NB4 (cell line): ENCODE data around the gene DYNC1H1.

Experiments used
- DNase-seq: peaks from one replicate; pipeline ENCODE4 v3.0.0; 2010; ENCODE audit warnings: low read depth
- H3K4me3 ChIP-seq: one replicate; pipeline ENCODE4 v1.5.1; 2011; ENCODE audit warnings: mild to moderate bottlenecking, low read depth, low read length, moderate library complexity
- CTCF ChIP-seq: IDR thresholded peaks from one replicate; pipeline ENCODE4 v1.5.1; 2012; ENCODE audit warnings: low read depth, low read length
- MYC ChIP-seq: IDR thresholded peaks from 2 replicates; pipeline ENCODE4 v1.6.1; 2011; ENCODE audit warnings: low read depth, low read length
- POLR2A ChIP-seq: IDR thresholded peaks from 2 replicates; pipeline ENCODE4 v1.6.1; 2011; ENCODE audit warnings: mild to moderate bottlenecking; ENCODE audit not compliant: insufficient read length; ENCODE audit errors: extremely low read depth
- TF ChIP-seq, protein P1 (sequence below): IDR thresholded peaks from 2 replicates; pipeline ENCODE4 v1.6.1; 2011; ENCODE audit warnings: low read depth, low read length

The DYNC1H1 gene

GRCh38 chr14:102050625-102051024 is 86.3 kb downstream of the DYNC1H1 start:
- TF ChIP-seq POLR2A (no peak), CTCF (no peak), MYC (no peak)
- TF ChIP-seq, protein P1, sequence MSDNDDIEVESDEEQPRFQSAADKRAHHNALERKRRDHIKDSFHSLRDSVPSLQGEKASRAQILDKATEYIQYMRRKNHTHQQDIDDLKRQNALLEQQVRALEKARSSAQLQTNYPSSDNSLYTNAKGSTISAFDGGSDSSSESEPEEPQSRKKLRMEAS, result no peak
- H3K4me3 ChIP-seq, result no peak overlapping the region
- DNase-seq, result no peak

GRCh38 chr14:102052522-102052921 is 88.1 kb downstream of the DYNC1H1 start:
- TF ChIP-seq CTCF, result no peak
- TF ChIP-seq, protein P1, result no peak
- TF ChIP-seq POLR2A, result no peak
- no peak for TF ChIP-seq MYC
- no peak overlapping the region for H3K4me3 ChIP-seq
- DNase-seq, result no peak

DNA sequence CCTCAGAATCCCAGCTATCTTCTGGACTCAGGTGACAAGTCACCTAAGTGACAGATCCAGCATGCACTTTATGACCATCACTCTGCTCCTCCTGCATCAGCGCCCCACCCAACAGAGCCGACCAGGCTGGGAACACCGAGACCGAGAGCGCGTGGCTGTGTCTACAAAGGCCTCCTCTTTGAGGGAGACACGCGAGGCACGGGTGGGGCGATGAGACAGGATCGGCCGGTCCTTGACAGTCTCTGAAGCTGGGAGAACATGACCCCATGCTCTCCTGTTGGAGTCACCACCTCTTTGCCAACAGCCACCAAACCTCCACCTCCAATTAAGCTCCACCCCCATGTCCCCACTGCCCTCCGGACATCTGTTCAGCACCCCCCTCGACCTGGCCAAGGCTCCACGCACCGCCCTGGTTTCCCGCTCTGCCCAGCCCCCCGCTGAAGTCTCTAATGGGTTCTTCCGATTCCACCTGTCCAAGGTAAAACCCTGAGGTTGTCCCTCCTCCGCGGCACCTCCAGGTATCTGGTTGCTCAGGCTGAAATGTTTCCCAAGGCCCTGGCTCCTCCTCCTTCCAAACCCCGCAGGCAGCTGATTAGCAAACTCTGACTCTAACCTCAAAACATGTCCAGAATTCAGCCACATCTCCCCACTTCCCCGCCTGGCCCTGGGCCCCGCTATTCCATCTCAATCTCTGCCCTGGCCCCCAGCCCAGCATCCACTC is 91.0 kb downstream of the DYNC1H1 start:
- TF ChIP-seq, protein P1, result no peak
- no peak for TF ChIP-seq CTCF
- no peak for TF ChIP-seq POLR2A
- TF ChIP-seq MYC, result no peak
- no peak overlapping the region for H3K4me3 ChIP-seq
- no peak for DNase-seq

GRCh38 chr14:102056694-102057442 is 92.5 kb downstream of the DYNC1H1 start:
- H3K4me3 ChIP-seq, result no peak overlapping the region
- TF ChIP-seq, protein P1, result no peak
- TF ChIP-seq CTCF, result no peak
- no peak for TF ChIP-seq MYC
- no peak for TF ChIP-seq POLR2A
- no peak for DNase-seq

GRCh38 chr14:102057480-102058114 is 93.2 kb downstream of the DYNC1H1 start:
- DNase-seq, result no peak
- no peak overlapping the region for H3K4me3 ChIP-seq
- TF ChIP-seq POLR2A (no peak), CTCF (no peak), MYC (no peak)
- TF ChIP-seq, protein P1, result no peak
